HCT116 (cell line): Measurements from ENCODE around the gene CTBP2. TPM values are rescaled to one million over a fixed set of nuclear protein-coding genes. Genes with fewer than 3 reads are reported as not detected.

Source experiments
- ATAC-seq: fragments of 200-7000 bp; cut with Tn5 transposase; 2 replicates; pipeline ENCODE4 v1.9.1; 2020; ENCODE audit warnings: mild to moderate bottlenecking, moderate library complexity
- BruUV-seq: library from RNA; stranded (reverse); fragments of 400-500 nt; replicated peaks from 2 replicates; lab custom pipeline; 2021; lab: Mats Ljungman, UMichigan
- CTCF ChIA-PET: fragments of 300-600 bp; sonication (Branson Sonifier 250); formaldehyde crosslinking; loops from one replicate; lab custom pipeline; 2021; ENCODE audit warnings: antibody characterized with exemption; lab: Charles Lee
- POLR2A ChIA-PET: fragments of 300-600, 350-600 bp; sonication (Branson Sonifier 250); formaldehyde crosslinking; loops from one replicate; lab custom pipeline; 2021; ENCODE audit warnings: antibody characterized with exemption; lab: Charles Lee
- RAD21 ChIA-PET, 2 experiments: fragments of 300-600 bp; sonication (Branson Sonifier 250); formaldehyde crosslinking; loops; one replicate each; lab custom pipeline; 2023; ENCODE audit warnings: low total read pairs in 2 of 2; ENCODE audit not compliant: uncharacterized antibody in 2 of 2, unreplicated experiment in 2 of 2, low non-redundant PET in 1 of 2; lab: Charles Lee
- DNase-seq: peaks from one replicate; pipeline ENCODE4 v3.0.0-alpha.2; 2010; ENCODE audit warnings: low read depth, low spot score
- H2AFZ ChIP-seq: fragments of 200-600 bp; shearing (Covaris generic), sonication (generic); 2 replicates; pipeline ENCODE4 v1.6.1; 2017; ENCODE audit warnings: low read depth, mixed run types, mixed read lengths, antibody characterized with exemption, low read length; ENCODE audit not compliant: poor library complexity, severe bottlenecking
- H3K27ac ChIP-seq: 2 replicates; pipeline ENCODE4 v1.5.1; 2012; ENCODE audit warnings: low read depth, low read length
- H3K27me3 ChIP-seq: fragments of 200-600 bp; sonication (generic); 2 replicates; pipeline ENCODE4 v1.6.1; 2016; ENCODE audit warnings: mixed run types, low read length, mixed read lengths; ENCODE audit not compliant: insufficient read depth
- H3K36me3 ChIP-seq, 2 experiments: fragments of 200-500 bp in 1 of 2; fragments of 200-600 bp in 1 of 2; sonication (Bioruptor generic) in 1 of 2; sonication (generic) in 1 of 2; 2 replicates each; pipeline versions ENCODE4 v1.5.1 to v1.6.1; 2014 to 2016; ENCODE audit warnings: low read length in 2 of 2, inconsistent platforms in 1 of 2, mixed read lengths in 1 of 2, mixed run types in 1 of 2; ENCODE audit not compliant: insufficient read depth in 2 of 2, control insufficient read depth in 1 of 2
- H3K4me1 ChIP-seq, 2 experiments: fragments of 200-600 bp in 1 of 2; sonication (generic) in 1 of 2; 2 replicates each; pipeline versions ENCODE4 v1.5.1 to v1.6.1; 2012 to 2017; ENCODE audit warnings: low read length in 2 of 2, inconsistent platforms in 1 of 2, mild to moderate bottlenecking in 1 of 2, mixed read lengths in 1 of 2, mixed run types in 1 of 2, moderate library complexity in 1 of 2; ENCODE audit not compliant: insufficient read depth in 2 of 2, control insufficient read depth in 1 of 2
- H3K4me2 ChIP-seq: fragments of 200-600 bp; sonication (generic); 2 replicates; pipeline ENCODE4 v1.6.1; 2017; ENCODE audit warnings: mixed run types, low read length, mixed read lengths
- H3K4me3 ChIP-seq, 2 experiments: fragments of 200-600 bp in 1 of 2; sonication (generic) in 1 of 2; replicated peaks in 1 of 2; 2 replicates each; pipeline ENCODE4 v1.5.1; 2011 to 2016; ENCODE audit warnings: low read length in 2 of 2, control low read depth in 1 of 2, low read depth in 1 of 2, mild to moderate bottlenecking in 1 of 2, mixed read lengths in 1 of 2, mixed run types in 1 of 2
- H3K79me2 ChIP-seq: fragments of 200-600 bp; sonication (generic); 2 replicates; pipeline ENCODE4 v1.6.1; 2017; ENCODE audit warnings: mild to moderate bottlenecking, mixed run types, low read length, moderate library complexity, mixed read lengths; ENCODE audit not compliant: insufficient read depth
- H3K9ac ChIP-seq: fragments of 200-600 bp; sonication (generic); 2 replicates; pipeline ENCODE4 v1.6.1; 2016; ENCODE audit warnings: low read length, mixed read lengths
- H3K9me2 ChIP-seq: fragments of 200-600 bp; sonication (generic), shearing (Covaris generic); 2 replicates; pipeline ENCODE4 v1.6.1; 2017; ENCODE audit warnings: mixed run types, mild to moderate bottlenecking, moderate library complexity; ENCODE audit not compliant: insufficient read depth
- H3K9me3 ChIP-seq, 2 experiments: fragments of 200-500 bp in 1 of 2; fragments of 200-600 bp in 1 of 2; sonication (Bioruptor generic) in 1 of 2; sonication (generic) in 1 of 2; 2 replicates each; pipeline ENCODE4 v1.6.1; 2014 to 2017; ENCODE audit warnings: low read length in 2 of 2, mixed read lengths in 2 of 2, inconsistent platforms in 1 of 2, low read depth in 1 of 2, mild to moderate bottlenecking in 1 of 2, mixed run types in 1 of 2, moderate library complexity in 1 of 2; ENCODE audit not compliant: control insufficient read depth in 1 of 2, insufficient read depth in 1 of 2
- H4K20me1 ChIP-seq: fragments of 200-600 bp; sonication (generic), shearing (Covaris generic); 2 replicates; pipeline ENCODE4 v1.6.1; 2017; ENCODE audit warnings: mixed run types, mild to moderate bottlenecking, moderate library complexity; ENCODE audit not compliant: insufficient read depth
- CBX3 ChIP-seq: IDR thresholded peaks from 2 replicates; pipeline ENCODE4 v1.6.1; 2012; ENCODE audit warnings: low read depth
- CEBPB ChIP-seq: IDR thresholded peaks from 2 replicates; pipeline ENCODE4 v1.6.1; 2012; ENCODE audit warnings: low read depth
- ELF1 ChIP-seq: IDR thresholded peaks from 2 replicates; pipeline ENCODE4 v1.6.1; 2012; ENCODE audit warnings: low read depth, borderline replicate concordance
- EZH2 ChIP-seq: fragments of 200-600 bp; sonication (generic); IDR thresholded peaks from 2 replicates; pipeline ENCODE4 v1.6.1; 2017; ENCODE audit warnings: antibody characterized with exemption, mixed run types
- EZH2phosphoT487 ChIP-seq: fragments of 200-600 bp; IDR thresholded peaks from 2 replicates; pipeline ENCODE4 v1.6.1; 2018; ENCODE audit warnings: antibody characterized with exemption, borderline replicate concordance
- MAX ChIP-seq: IDR thresholded peaks from 2 replicates; pipeline ENCODE4 v1.6.1; 2012
- POLR2A ChIP-seq: IDR thresholded peaks from 2 replicates; pipeline ENCODE4 v1.7.0; 2011; ENCODE audit warnings: borderline replicate concordance; ENCODE audit not compliant: insufficient read depth, insufficient read length; ENCODE audit errors: extremely low read depth
- RAD21 ChIP-seq: IDR thresholded peaks from 2 replicates; pipeline ENCODE4 v1.6.1; 2012; ENCODE audit warnings: low read depth, mild to moderate bottlenecking
- REST ChIP-seq: IDR thresholded peaks from 2 replicates; pipeline ENCODE4 v1.6.1; 2012; ENCODE audit warnings: low read depth
- SP1 ChIP-seq: IDR thresholded peaks from 2 replicates; pipeline ENCODE4 v1.6.1; 2012; ENCODE audit warnings: low read depth
- SRF ChIP-seq: IDR thresholded peaks from 2 replicates; pipeline ENCODE4 v1.6.1; 2012; ENCODE audit warnings: low read depth
- TCF7L2 ChIP-seq: IDR thresholded peaks from 2 replicates; pipeline ENCODE4 v1.7.0; 2011; ENCODE audit warnings: borderline replicate concordance, inconsistent platforms; ENCODE audit not compliant: insufficient read depth, insufficient read length; ENCODE audit errors: extremely low read depth
- ZBTB33 ChIP-seq: IDR thresholded peaks from 2 replicates; pipeline ENCODE4 v1.6.1; 2011; ENCODE audit warnings: mild to moderate bottlenecking, low read length, moderate library complexity; ENCODE audit not compliant: insufficient replicate concordance; ENCODE audit errors: extremely low read depth
- ZFX ChIP-seq: fragments of 450-650 bp; IDR thresholded peaks from 2 replicates; pipeline ENCODE4 v1.6.1; 2017
- ZNF274 ChIP-seq: fragments of 200-500 bp; sonication (Bioruptor generic); IDR thresholded peaks from 2 replicates; pipeline ENCODE4 v1.6.1; 2014; ENCODE audit warnings: mild to moderate bottlenecking, low read depth, low read length, inconsistent platforms
- intact Hi-C: fragments of 100-400 bp; cut with micrococcal nuclease; formaldehyde crosslinking; loops from 2 replicates; pipeline ENCODE4 v1.10.0; 2022
- total RNA-seq: library from RNA; stranded (reverse); gene quantifications from one replicate; pipeline ENCODE4 v1.2.1, GENCODE V29; 2021; ENCODE audit not compliant: unreplicated experiment
- TF ChIP-seq, protein P1 (sequence below): IDR thresholded peaks from 2 replicates; pipeline ENCODE4 v1.6.1; 2012

The CTBP2 gene
- total RNA-seq, 1 experiment from 2014 or later, result 144 TPM

GRCh38 chr10:124996854-124997215, 163.5 kb downstream of the CTBP2 start:
- intact Hi-C loops, result loop anchor here (10.0 kb wide), 1 partner anchor 348 kb away; no protein-coding TSS in a partner anchor
- ChIA-PET POLR2A (no interaction called here), RAD21 (no interaction called here), CTCF (no interaction called here)
- ATAC-seq (no peak), DNase-seq (no peak)
- TF ChIP-seq MAX (no peak), POLR2A (no peak), RAD21 (no peak), CEBPB (no peak), ELF1 (no peak), EZH2phosphoT487 (no peak), TCF7L2 (no peak), CBX3 (no peak), EZH2 (no peak), ZNF274 (no peak), REST (no peak), SP1 (no peak), SRF (no peak), ZFX (no peak), ZBTB33 (no peak)
- TF ChIP-seq, protein P1, sequence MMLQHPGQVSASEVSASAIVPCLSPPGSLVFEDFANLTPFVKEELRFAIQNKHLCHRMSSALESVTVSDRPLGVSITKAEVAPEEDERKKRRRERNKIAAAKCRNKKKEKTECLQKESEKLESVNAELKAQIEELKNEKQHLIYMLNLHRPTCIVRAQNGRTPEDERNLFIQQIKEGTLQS, result no peak
- H2AFZ ChIP-seq, result no peak overlapping the region
- H3K79me2 ChIP-seq, result peaks cover 6% of the 10 kb centered on the region; the same call in 1 of the 2 replicates
- H3K36me3 ChIP-seq, result peaks cover 53 to 62% of the 10 kb centered on the region in 2 experiments
- no peak overlapping the region for H3K9ac ChIP-seq
- H3K4me2 ChIP-seq, result no peak overlapping the region
- no peaks in the 10 kb centered on the region for H3K4me1 ChIP-seq
- no peak overlapping the region for H3K27ac ChIP-seq
- H3K9me2 ChIP-seq, result no peaks in the 10 kb centered on the region
- no peaks in the 10 kb centered on the region for H3K9me3 ChIP-seq
- H3K27me3 ChIP-seq, result no peaks in the 10 kb centered on the region
- no TSS peak for BruUV-seq
- peaks cover 10% of the 10 kb centered on the region; the same call in 1 of the 2 replicates for H4K20me1 ChIP-seq
- no peak overlapping the region for H3K4me3 ChIP-seq
